HepG2 (cell line): Measurements from ENCODE around the gene DBN1. TPM values are rescaled to one million over a fixed set of nuclear protein-coding genes. Genes with fewer than 3 reads are reported as not detected.

ENCODE experiments used
- ADNP ChIP-seq: sonication (generic); formaldehyde crosslinking; IDR thresholded peaks from 2 replicates; pipeline ENCODE4 v1.4.0; 2020; ENCODE audit warnings: missing genetic modification reagents
- ATF6 ChIP-seq: sonication (generic); formaldehyde crosslinking; conservative IDR thresholded peaks from 2 replicates; pipeline ENCODE4 v1.4.0; 2020; ENCODE audit warnings: missing genetic modification reagents
- CEBPZ ChIP-seq: IDR thresholded peaks from 2 replicates; pipeline ENCODE4 v1.6.1; 2012; ENCODE audit warnings: low read length, improper control_type of control experiment
- DBP ChIP-seq: sonication (generic); formaldehyde crosslinking; IDR thresholded peaks from 2 replicates; pipeline ENCODE4 v1.4.0; 2020; ENCODE audit warnings: missing genetic modification reagents; ENCODE audit errors: not compliant biosample characterization
- FOXC1 ChIP-seq: sonication (generic); formaldehyde crosslinking; IDR thresholded peaks from 2 replicates; pipeline ENCODE4 v1.8.0; 2022; ENCODE audit warnings: mild to moderate bottlenecking, missing genetic modification reagents, borderline replicate concordance
- GABPB1 ChIP-seq: IDR thresholded peaks from 2 replicates; pipeline ENCODE4 v1.6.1; 2016; ENCODE audit warnings: mild to moderate bottlenecking, missing genetic modification reagents, moderate library complexity, missing compliant biosample characterization
- HMGXB3 ChIP-seq: sonication (generic); formaldehyde crosslinking; IDR thresholded peaks from 2 replicates; pipeline ENCODE4 v1.4.0; 2020; ENCODE audit warnings: missing genetic modification reagents, borderline replicate concordance
- HNRNPK ChIP-seq: fragments of 200-400 bp; formaldehyde crosslinking; IDR thresholded peaks from 2 replicates; pipeline ENCODE4 v1.6.1; 2018; ENCODE audit warnings: low read length, low read depth, moderate library complexity, mild to moderate bottlenecking; ENCODE audit not compliant: poor library complexity, severe bottlenecking
- KLF9 ChIP-seq: IDR thresholded peaks from 2 replicates; pipeline ENCODE4 v1.6.1; 2016; ENCODE audit warnings: low read depth
- NFKB2 ChIP-seq: sonication (generic); formaldehyde crosslinking; IDR thresholded peaks from 2 replicates; pipeline ENCODE4 v1.4.0; 2020; ENCODE audit warnings: missing genetic modification reagents, borderline replicate concordance
- REPIN1 ChIP-seq: sonication (generic); formaldehyde crosslinking; IDR thresholded peaks from 2 replicates; pipeline ENCODE4 v1.8.0; 2022; ENCODE audit warnings: missing genetic modification reagents, low read depth, mild to moderate bottlenecking, borderline replicate concordance
- SP1 ChIP-seq, 2 experiments: fragments of 450-650 bp in 1 of 2; sonication (generic) in 1 of 2; formaldehyde crosslinking in 1 of 2; IDR thresholded peaks; 2 replicates each; pipeline versions ENCODE4 v1.4.0 to v1.6.1; 2016 to 2020; ENCODE audit warnings: missing genetic modification reagents in 1 of 2
- ZBTB7B ChIP-seq: sonication (generic); formaldehyde crosslinking; IDR thresholded peaks from 2 replicates; pipeline ENCODE4 v1.4.0; 2020; ENCODE audit warnings: missing genetic modification reagents
- ZNF160 ChIP-seq: sonication (generic); formaldehyde crosslinking; IDR thresholded peaks from 2 replicates; pipeline ENCODE4 v1.8.0; 2022; ENCODE audit warnings: mild to moderate bottlenecking, inconsistent platforms, missing genetic modification reagents
- ZNF256 ChIP-seq: sonication (generic); formaldehyde crosslinking; conservative IDR thresholded peaks from 2 replicates; pipeline ENCODE4 v1.4.0; 2020; ENCODE audit warnings: missing genetic modification reagents
- ZNF264 ChIP-seq: sonication (generic); formaldehyde crosslinking; IDR thresholded peaks from 2 replicates; pipeline ENCODE4 v1.4.0; 2020; ENCODE audit warnings: missing genetic modification reagents
- ZNF619 ChIP-seq: sonication (generic); formaldehyde crosslinking; IDR thresholded peaks from 2 replicates; pipeline ENCODE4 v1.4.0; 2020; ENCODE audit warnings: mild to moderate bottlenecking, missing genetic modification reagents
- ZNF709 ChIP-seq: sonication (generic); formaldehyde crosslinking; IDR thresholded peaks from 2 replicates; pipeline ENCODE4 v1.5.0; 2020; ENCODE audit warnings: mild to moderate bottlenecking, missing genetic modification reagents
- polyA plus RNA-seq, 8 experiments: library from polyadenylated mRNA; depleted of rRNA in 3 of 8; stranded (reverse) in 7 of 8; unstranded in 1 of 8; fragments of >200 nt; fragmentation: Illumina TruSeq in 4 of 8; extraction: Trizol in 4 of 8; gene quantifications; 2 replicates each; pipeline versions ENCODE4 v1.2.1 to v1.2.3, GENCODE V29; 2011 to 2016; ENCODE audit warnings: low read depth in 4 of 8, missing spikeins in 1 of 8, mixed read lengths in 1 of 8; ENCODE audit not compliant: insufficient read depth in 1 of 8
- total RNA-seq, 5 experiments: library from RNA; depleted of rRNA; stranded (reverse); fragments of >200 nt; fragmentation: Illumina TruSeq; extraction: Trizol; gene quantifications; 2 replicates each; pipeline ENCODE4 v1.2.3, GENCODE V29; 2016; ENCODE audit warnings: low read depth in 1 of 5

The DBN1 gene
- total and polyA plus RNA-seq, 2 of the 13 experiments (the other 11 are each of a cell fraction or from before 2014, with no cell fraction given), result 27.0 to 37.3 TPM

- TF ChIP-seq HMGXB3 (CRISPR knock-in tag), result no peak
- TF ChIP-seq KLF9 (CRISPR knock-in tag), result peak; percentile 86; the same call in 1 of the 2 replicates
- TF ChIP-seq NFKB2 (CRISPR knock-in tag), result no peak
- 0 out of 2 replicates have a peak, but pooled peaks have one; percentile 72 for TF ChIP-seq ZNF160
- no peak for TF ChIP-seq DBP (CRISPR knock-in tag)
- 0 out of 2 replicates have a peak, but pooled peaks have one; percentile 51 for TF ChIP-seq ZNF619
- peak; percentile 60; the same call in 1 of the 2 replicates for TF ChIP-seq GABPB1 (CRISPR knock-in tag)
- TF ChIP-seq ZNF264 (CRISPR knock-in tag), result peak; percentile 52; the same call in 1 of the 2 replicates
- no peak for TF ChIP-seq ZNF256 (CRISPR knock-in tag)
- TF ChIP-seq CEBPZ, result no peak
- 0 out of 2 replicates have a peak, but pooled peaks have one; percentile 25 for TF ChIP-seq ATF6
- peak; percentile 2 for TF ChIP-seq HNRNPK
- TF ChIP-seq ZNF709 (CRISPR knock-in tag), result peak; percentile 77
- TF ChIP-seq SP1 (IDR thresholded peaks at IDR 0.05), result peak; percentile 78
- peak; percentile 86 for TF ChIP-seq SP1 (CRISPR knock-in tag; IDR thresholded peaks at IDR 0.05)
- TF ChIP-seq REPIN1, result 0 out of 2 replicates have a peak, but pooled peaks have one; percentile 44
- peak; percentile 67; the same call in 1 of the 2 replicates for TF ChIP-seq FOXC1 (CRISPR knock-in tag)
- no peak; the same call in 1 of the 2 replicates for TF ChIP-seq ZBTB7B (CRISPR knock-in tag)
- TF ChIP-seq ADNP (CRISPR knock-in tag), result peak; percentile 87; the same call in 1 of the 2 replicates
These were observed 24.0 kb upstream of the DBN1 start, which contains the start of gene PDLIM7 (continued) for GRCh38 chr5:177497292-177498012.
